Neural cell (in vitro differentiated cells): ENCODE results near the gene KLHDC3. TPM values are rescaled to one million over a fixed set of nuclear protein-coding genes. Genes with fewer than 3 reads are reported as not detected.

Source experiments
- H2AFZ ChIP-seq: fragments of 200-600, 300-800 bp; sonication (generic), shearing (Covaris generic); 2 replicates; pipeline ENCODE4 v1.6.0; 2014; ENCODE audit warnings: low read depth, mild to moderate bottlenecking, antibody characterized with exemption, low read length, moderate library complexity
- H3F3A ChIP-seq: fragments of 200-600 bp; shearing (Covaris generic); 2 replicates; pipeline ENCODE4 v1.6.1; 2016; ENCODE audit warnings: mild to moderate bottlenecking, moderate library complexity, mixed read lengths, antibody characterized with exemption, low read length; ENCODE audit not compliant: insufficient read depth, poor library complexity, severe bottlenecking
- H3K27ac ChIP-seq: fragments of 200-600, 300-800 bp; sonication (generic), shearing (Covaris generic); 2 replicates; pipeline ENCODE4 v1.5.1; 2014; ENCODE audit warnings: mild to moderate bottlenecking, low read length, moderate library complexity
- H3K27me3 ChIP-seq: fragments of 300-800, 200-600 bp; sonication (generic), shearing (Covaris generic); 2 replicates; pipeline ENCODE4 v1.6.0; 2014; ENCODE audit warnings: mild to moderate bottlenecking, low read depth, low read length, moderate library complexity; ENCODE audit not compliant: insufficient read depth
- H3K36me3 ChIP-seq: fragments of 300-800, 200-600 bp; sonication (generic), shearing (Covaris generic); 2 replicates; pipeline ENCODE4 v1.5.1; 2014; ENCODE audit warnings: mild to moderate bottlenecking, antibody characterized with exemption, low read length, moderate library complexity; ENCODE audit not compliant: insufficient read depth
- H3K4me2 ChIP-seq: fragments of 300-800, 200-600 bp; sonication (generic), shearing (Covaris generic); 2 replicates; pipeline ENCODE4 v1.6.0; 2014; ENCODE audit warnings: mild to moderate bottlenecking, low read length
- H3K4me3 ChIP-seq: fragments of 300-800, 200-600 bp; sonication (generic), shearing (Covaris generic); 2 replicates; pipeline ENCODE4 v1.5.1; 2014; ENCODE audit warnings: mild to moderate bottlenecking, low read length, moderate library complexity
- H3K79me2 ChIP-seq: fragments of 200-600 bp; shearing (Covaris generic); replicated peaks from 2 replicates; pipeline ENCODE4 v1.6.0; 2014; ENCODE audit warnings: mild to moderate bottlenecking, low read length, moderate library complexity; ENCODE audit not compliant: insufficient read depth
- H3K9ac ChIP-seq: fragments of 300-800, 200-600 bp; sonication (generic), shearing (Covaris generic); 2 replicates; pipeline ENCODE4 v1.6.1; 2016; ENCODE audit warnings: mild to moderate bottlenecking, low read length, mixed read lengths
- H3K9me2 ChIP-seq: fragments of 200-600 bp; shearing (Covaris generic); 2 replicates; pipeline ENCODE4 v1.6.1; 2016; ENCODE audit warnings: mild to moderate bottlenecking, low read length, mixed read lengths; ENCODE audit not compliant: insufficient read depth
- H3K9me3 ChIP-seq: fragments of 200-600, 300-800 bp; sonication (generic), shearing (Covaris generic); 2 replicates; pipeline ENCODE4 v1.6.1; 2016; ENCODE audit warnings: mild to moderate bottlenecking, mixed run types, low read length, moderate library complexity, mixed read lengths
- H4K20me1 ChIP-seq: fragments of 200-600 bp; shearing (Covaris generic); 2 replicates; pipeline ENCODE4 v1.6.1; 2016; ENCODE audit warnings: mild to moderate bottlenecking, mixed run types; ENCODE audit not compliant: insufficient read depth
- CTCF ChIP-seq: fragments of 450-650 bp; IDR thresholded peaks from 2 replicates; pipeline ENCODE4 v1.5.1; 2014; ENCODE audit warnings: antibody characterized with exemption, mild to moderate bottlenecking, moderate library complexity; ENCODE audit not compliant: poor library complexity, severe bottlenecking
- EP300 ChIP-seq: fragments of 450-650 bp; conservative IDR thresholded peaks from 2 replicates; pipeline ENCODE4 v1.6.1; 2014; ENCODE audit warnings: antibody characterized with exemption, mild to moderate bottlenecking, moderate library complexity; ENCODE audit not compliant: poor library complexity, severe bottlenecking
- EZH2 ChIP-seq: fragments of 200-600, 300-800 bp; shearing (Covaris generic), sonication (generic); IDR thresholded peaks from 2 replicates; pipeline ENCODE4 v1.6.1; 2014; ENCODE audit warnings: antibody characterized with exemption, low read length, borderline replicate concordance, mild to moderate bottlenecking; ENCODE audit not compliant: insufficient read depth, poor library complexity, severe bottlenecking
- MXI1 ChIP-seq: fragments of 450-650 bp; conservative IDR thresholded peaks from 2 replicates; pipeline ENCODE4 v1.6.1; 2014; ENCODE audit warnings: antibody characterized with exemption, mild to moderate bottlenecking; ENCODE audit not compliant: poor library complexity, severe bottlenecking
- POLR2AphosphoS5 ChIP-seq: IDR thresholded peaks from 2 replicates; pipeline ENCODE4 v1.6.1; 2012
- RAD21 ChIP-seq: fragments of 450-650 bp; conservative IDR thresholded peaks from 2 replicates; pipeline ENCODE4 v1.6.1; 2014; ENCODE audit warnings: antibody characterized with exemption, mild to moderate bottlenecking, moderate library complexity
- SMC3 ChIP-seq: fragments of 450-650 bp; conservative IDR thresholded peaks from 2 replicates; pipeline ENCODE4 v1.6.1; 2014; ENCODE audit warnings: antibody characterized with exemption, mild to moderate bottlenecking, moderate library complexity; ENCODE audit not compliant: poor library complexity
- TAF1 ChIP-seq: IDR thresholded peaks from 2 replicates; pipeline ENCODE4 v1.6.1; 2012; ENCODE audit warnings: low read depth
- polyA plus RNA-seq: library from polyadenylated mRNA; depleted of rRNA; stranded (reverse); fragments of >200 nt; gene quantifications from 2 replicates; pipeline ENCODE4 v1.2.3, GENCODE V29; 2014
- TF ChIP-seq, protein P1 (sequence below): IDR thresholded peaks from 2 replicates; pipeline ENCODE4 v1.6.1; 2012; ENCODE audit warnings: borderline replicate concordance

The KLHDC3 gene
- polyA plus RNA-seq, 1 donor from 2014 or later, result 232 TPM

DNA sequence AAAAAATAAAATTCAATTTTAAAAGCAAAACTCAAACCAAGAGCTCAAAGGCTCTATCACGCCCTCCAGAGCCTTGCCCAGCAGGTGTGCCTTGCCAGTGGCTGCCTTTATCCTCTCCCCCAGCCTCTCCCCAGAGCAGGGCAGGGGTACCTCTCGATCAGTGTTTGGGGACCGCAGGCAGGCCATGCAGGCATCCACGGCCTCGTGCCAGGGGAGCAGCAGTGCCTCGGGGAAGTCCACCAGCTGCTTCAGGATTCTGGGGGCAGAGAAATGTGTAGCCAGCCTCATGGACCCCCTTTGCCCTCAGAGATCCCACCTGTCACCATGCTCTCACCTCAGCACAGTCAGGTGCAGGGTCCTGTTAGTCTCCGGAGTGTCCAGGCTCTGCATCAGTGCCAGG lies 33.9 kb downstream of the KLHDC3 start:
- H3K36me3 ChIP-seq, result no peaks in the 10 kb centered on the region
- TF ChIP-seq CTCF (no peak), EZH2 (no peak), TAF1 (no peak)

DNA sequence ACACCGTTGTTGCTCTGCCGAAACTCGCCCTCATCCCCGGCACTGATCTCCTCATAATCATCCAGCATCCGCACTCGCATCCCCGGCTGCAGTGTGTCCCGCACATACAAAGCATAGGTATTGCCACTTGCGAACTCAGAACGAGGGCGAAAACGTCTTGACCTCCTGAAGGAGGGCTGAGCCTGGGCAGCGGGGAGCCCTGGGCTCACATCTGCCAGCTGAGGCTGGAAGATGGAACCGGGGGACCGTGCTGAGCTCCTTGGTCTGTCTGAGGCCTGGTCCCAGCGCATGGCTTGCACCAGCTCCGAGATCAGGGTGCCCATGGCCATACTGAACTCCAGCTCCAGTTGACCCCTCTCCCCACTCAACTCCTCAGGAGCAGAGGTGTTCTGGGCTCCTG lies 36.9 kb downstream of the KLHDC3 start:
- Histone ChIP-seq H3K9me2 (no peaks in the 10 kb centered on the region), H2AFZ (no peak overlapping the region), H3K79me2 (no peaks in the 10 kb centered on the region), H3K9ac (no peak overlapping the region), H3F3A (no peaks in the 10 kb centered on the region), H3K4me2 (no peak overlapping the region), H4K20me1 (no peaks in the 10 kb centered on the region), H3K36me3 (no peaks in the 10 kb centered on the region), H3K9me3 (no peaks in the 10 kb centered on the region), H3K27ac (no peak overlapping the region), H3K27me3 (no peaks in the 10 kb centered on the region), H3K4me3 (no peak overlapping the region)
- TF ChIP-seq EZH2 (no peak), POLR2AphosphoS5 (no peak), RAD21 (no peak), TAF1 (no peak), CTCF (no peak), MXI1 (no peak), EP300 (no peak), SMC3 (no peak)
- TF ChIP-seq, protein P1, sequence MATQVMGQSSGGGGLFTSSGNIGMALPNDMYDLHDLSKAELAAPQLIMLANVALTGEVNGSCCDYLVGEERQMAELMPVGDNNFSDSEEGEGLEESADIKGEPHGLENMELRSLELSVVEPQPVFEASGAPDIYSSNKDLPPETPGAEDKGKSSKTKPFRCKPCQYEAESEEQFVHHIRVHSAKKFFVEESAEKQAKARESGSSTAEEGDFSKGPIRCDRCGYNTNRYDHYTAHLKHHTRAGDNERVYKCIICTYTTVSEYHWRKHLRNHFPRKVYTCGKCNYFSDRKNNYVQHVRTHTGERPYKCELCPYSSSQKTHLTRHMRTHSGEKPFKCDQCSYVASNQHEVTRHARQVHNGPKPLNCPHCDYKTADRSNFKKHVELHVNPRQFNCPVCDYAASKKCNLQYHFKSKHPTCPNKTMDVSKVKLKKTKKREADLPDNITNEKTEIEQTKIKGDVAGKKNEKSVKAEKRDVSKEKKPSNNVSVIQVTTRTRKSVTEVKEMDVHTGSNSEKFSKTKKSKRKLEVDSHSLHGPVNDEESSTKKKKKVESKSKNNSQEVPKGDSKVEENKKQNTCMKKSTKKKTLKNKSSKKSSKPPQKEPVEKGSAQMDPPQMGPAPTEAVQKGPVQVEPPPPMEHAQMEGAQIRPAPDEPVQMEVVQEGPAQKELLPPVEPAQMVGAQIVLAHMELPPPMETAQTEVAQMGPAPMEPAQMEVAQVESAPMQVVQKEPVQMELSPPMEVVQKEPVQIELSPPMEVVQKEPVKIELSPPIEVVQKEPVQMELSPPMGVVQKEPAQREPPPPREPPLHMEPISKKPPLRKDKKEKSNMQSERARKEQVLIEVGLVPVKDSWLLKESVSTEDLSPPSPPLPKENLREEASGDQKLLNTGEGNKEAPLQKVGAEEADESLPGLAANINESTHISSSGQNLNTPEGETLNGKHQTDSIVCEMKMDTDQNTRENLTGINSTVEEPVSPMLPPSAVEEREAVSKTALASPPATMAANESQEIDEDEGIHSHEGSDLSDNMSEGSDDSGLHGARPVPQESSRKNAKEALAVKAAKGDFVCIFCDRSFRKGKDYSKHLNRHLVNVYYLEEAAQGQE, result no peak

More for the DNA sequence above, 33.9 kb downstream of the KLHDC3 start:
- Histone ChIP-seq H3K27ac (no peak overlapping the region), H3K4me2 (no peak overlapping the region), H2AFZ (no peak overlapping the region), H3K9me3 (no peaks in the 10 kb centered on the region), H3K27me3 (no peaks in the 10 kb centered on the region), H3K9ac (no peak overlapping the region), H3K79me2 (no peaks in the 10 kb centered on the region), H3K4me3 (no peak overlapping the region), H3F3A (no peaks in the 10 kb centered on the region), H4K20me1 (no peaks in the 10 kb centered on the region), H3K9me2 (no peaks in the 10 kb centered on the region)
